ENCODE results near the gene GPR37L1.
A peak's percentile ranks its signal among the peaks of the same experiment; 100 is the strongest.

Gene GPR37L1

DNA sequence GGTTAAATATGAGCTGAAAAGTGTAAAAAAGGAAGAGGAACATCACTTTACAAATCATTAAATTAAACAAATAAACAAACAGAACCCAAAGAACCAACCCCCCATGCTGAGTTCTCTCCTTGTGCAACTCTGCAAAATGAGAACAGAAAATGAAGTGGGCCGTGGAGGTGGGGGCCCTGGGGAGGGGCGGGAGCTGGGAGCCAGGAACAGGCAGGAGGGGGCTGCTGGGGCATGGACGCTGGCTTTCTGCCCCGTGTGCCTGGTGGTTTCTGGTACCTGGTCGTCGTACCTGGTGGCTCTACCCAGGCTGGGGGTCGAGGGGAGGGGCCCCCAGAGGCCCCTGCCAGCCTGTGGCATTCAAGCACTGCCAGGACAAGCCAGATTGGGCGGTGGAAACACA, 10.8 kb downstream of the GPR37L1 start:
- DNase-seq (ENCODE audit: low read depth in 1 of 2, low spot score in 1 of 2): no peak
- TF ChIP-seq SPI1 (IDR thresholded peaks at IDR 0.05; ENCODE audit: borderline replicate concordance, low read depth) (no peak), POLR2AphosphoS5 (IDR thresholded peaks at IDR 0.05; ENCODE audit: low read depth) (no peak), GABPA (IDR thresholded peaks at IDR 0.05; ENCODE audit: low read depth) (no peak)
- TF ChIP-seq, protein P1, sequence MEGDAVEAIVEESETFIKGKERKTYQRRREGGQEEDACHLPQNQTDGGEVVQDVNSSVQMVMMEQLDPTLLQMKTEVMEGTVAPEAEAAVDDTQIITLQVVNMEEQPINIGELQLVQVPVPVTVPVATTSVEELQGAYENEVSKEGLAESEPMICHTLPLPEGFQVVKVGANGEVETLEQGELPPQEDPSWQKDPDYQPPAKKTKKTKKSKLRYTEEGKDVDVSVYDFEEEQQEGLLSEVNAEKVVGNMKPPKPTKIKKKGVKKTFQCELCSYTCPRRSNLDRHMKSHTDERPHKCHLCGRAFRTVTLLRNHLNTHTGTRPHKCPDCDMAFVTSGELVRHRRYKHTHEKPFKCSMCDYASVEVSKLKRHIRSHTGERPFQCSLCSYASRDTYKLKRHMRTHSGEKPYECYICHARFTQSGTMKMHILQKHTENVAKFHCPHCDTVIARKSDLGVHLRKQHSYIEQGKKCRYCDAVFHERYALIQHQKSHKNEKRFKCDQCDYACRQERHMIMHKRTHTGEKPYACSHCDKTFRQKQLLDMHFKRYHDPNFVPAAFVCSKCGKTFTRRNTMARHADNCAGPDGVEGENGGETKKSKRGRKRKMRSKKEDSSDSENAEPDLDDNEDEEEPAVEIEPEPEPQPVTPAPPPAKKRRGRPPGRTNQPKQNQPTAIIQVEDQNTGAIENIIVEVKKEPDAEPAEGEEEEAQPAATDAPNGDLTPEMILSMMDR (IDR thresholded peaks at IDR 0.05; ENCODE audit: insufficient read depth, low read length): no peak
- TF ChIP-seq, protein P2, sequence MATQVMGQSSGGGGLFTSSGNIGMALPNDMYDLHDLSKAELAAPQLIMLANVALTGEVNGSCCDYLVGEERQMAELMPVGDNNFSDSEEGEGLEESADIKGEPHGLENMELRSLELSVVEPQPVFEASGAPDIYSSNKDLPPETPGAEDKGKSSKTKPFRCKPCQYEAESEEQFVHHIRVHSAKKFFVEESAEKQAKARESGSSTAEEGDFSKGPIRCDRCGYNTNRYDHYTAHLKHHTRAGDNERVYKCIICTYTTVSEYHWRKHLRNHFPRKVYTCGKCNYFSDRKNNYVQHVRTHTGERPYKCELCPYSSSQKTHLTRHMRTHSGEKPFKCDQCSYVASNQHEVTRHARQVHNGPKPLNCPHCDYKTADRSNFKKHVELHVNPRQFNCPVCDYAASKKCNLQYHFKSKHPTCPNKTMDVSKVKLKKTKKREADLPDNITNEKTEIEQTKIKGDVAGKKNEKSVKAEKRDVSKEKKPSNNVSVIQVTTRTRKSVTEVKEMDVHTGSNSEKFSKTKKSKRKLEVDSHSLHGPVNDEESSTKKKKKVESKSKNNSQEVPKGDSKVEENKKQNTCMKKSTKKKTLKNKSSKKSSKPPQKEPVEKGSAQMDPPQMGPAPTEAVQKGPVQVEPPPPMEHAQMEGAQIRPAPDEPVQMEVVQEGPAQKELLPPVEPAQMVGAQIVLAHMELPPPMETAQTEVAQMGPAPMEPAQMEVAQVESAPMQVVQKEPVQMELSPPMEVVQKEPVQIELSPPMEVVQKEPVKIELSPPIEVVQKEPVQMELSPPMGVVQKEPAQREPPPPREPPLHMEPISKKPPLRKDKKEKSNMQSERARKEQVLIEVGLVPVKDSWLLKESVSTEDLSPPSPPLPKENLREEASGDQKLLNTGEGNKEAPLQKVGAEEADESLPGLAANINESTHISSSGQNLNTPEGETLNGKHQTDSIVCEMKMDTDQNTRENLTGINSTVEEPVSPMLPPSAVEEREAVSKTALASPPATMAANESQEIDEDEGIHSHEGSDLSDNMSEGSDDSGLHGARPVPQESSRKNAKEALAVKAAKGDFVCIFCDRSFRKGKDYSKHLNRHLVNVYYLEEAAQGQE (IDR thresholded peaks at IDR 0.05; ENCODE audit: insufficient replicate concordance, low read depth): no peak
- Histone ChIP-seq H3K4me3 (replicated peaks; ENCODE audit: insufficient read depth, low read length) (no peak overlapping the region), H3K27ac (replicated peaks) (peak overlapping the region; percentile 61), H3K27me3 (ENCODE audit: insufficient read depth, poor library complexity, severe bottlenecking) (no peaks in the 10 kb centered on the region)

DNA sequence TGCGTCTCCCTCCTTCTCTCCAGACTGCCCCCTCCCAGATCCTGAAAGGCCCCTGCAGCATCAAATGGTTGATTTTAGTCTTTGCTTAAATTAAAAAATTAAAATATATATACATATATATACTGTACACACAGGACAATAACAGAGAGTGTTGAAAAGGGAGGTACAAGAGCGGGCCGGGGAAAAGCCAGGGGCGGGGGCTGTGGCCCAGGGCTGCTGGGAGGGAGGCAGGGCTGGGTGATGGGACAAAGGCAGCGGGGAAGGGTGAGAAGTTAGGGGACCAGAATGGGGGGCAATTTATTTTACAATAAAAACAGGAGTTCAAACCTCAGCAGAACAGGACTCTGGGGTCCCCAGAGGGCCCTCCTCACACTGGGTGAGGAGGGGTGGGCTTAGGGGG, 11.3 kb downstream of the GPR37L1 start:
- TF ChIP-seq, protein P2 (IDR thresholded peaks at IDR 0.05; ENCODE audit: insufficient replicate concordance, low read depth): no peak
- TF ChIP-seq POLR2AphosphoS5 (IDR thresholded peaks at IDR 0.05; ENCODE audit: low read depth): no peak
- TF ChIP-seq GABPA (IDR thresholded peaks at IDR 0.05; ENCODE audit: low read depth): no peak
- TF ChIP-seq, protein P1 (IDR thresholded peaks at IDR 0.05; ENCODE audit: insufficient read depth, low read length): no peak
- TF ChIP-seq SPI1 (IDR thresholded peaks at IDR 0.05; ENCODE audit: borderline replicate concordance, low read depth): no peak
- peak overlapping the region; percentile 61; the same call in 1 of the 2 replicates for H3K27ac ChIP-seq (replicated peaks)
- no peak for DNase-seq (ENCODE audit: low read depth in 1 of 2, low spot score in 1 of 2)
- H3K27me3 ChIP-seq (ENCODE audit: insufficient read depth, poor library complexity, severe bottlenecking): no peaks in the 10 kb centered on the region
- no peak overlapping the region for H3K4me3 ChIP-seq (replicated peaks; ENCODE audit: insufficient read depth, low read length)

DNA sequence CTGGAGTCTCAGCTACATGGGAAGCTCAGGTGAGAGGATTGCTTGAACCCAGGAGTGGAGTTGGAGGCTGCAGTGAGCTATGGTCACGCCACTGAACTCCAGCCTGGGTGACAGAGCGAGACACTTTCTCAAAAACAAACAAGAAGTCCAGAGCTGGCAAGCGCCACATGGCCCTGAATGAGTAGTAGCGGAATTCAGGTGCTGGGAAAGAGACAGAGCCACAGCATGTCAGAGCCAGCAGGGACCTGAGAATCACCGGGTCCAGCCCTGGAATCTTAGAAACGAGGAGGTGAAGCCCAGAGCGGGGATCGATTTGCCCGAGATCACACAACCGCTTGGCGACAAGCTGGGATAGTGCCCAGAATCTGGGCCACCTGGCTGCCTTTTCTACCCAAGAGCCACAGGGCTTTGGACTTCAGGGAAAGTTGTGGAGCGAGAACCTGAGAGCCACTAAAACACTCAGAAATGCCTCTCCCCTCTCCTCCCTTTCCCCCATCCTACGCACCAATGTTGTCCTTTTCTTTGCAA, 12.0 kb downstream of the GPR37L1 start:
- H3K4me3 ChIP-seq (replicated peaks; ENCODE audit: insufficient read depth, low read length): no peak overlapping the region
- no peak overlapping the region for H3K27ac ChIP-seq (replicated peaks)
- no peak for DNase-seq (ENCODE audit: low read depth in 1 of 2, low spot score in 1 of 2)
- no peaks in the 10 kb centered on the region for H3K27me3 ChIP-seq (ENCODE audit: insufficient read depth, poor library complexity, severe bottlenecking)
- TF ChIP-seq POLR2AphosphoS5 (IDR thresholded peaks at IDR 0.05; ENCODE audit: low read depth) (no peak), SPI1 (IDR thresholded peaks at IDR 0.05; ENCODE audit: borderline replicate concordance, low read depth) (no peak), GABPA (IDR thresholded peaks at IDR 0.05; ENCODE audit: low read depth) (no peak)
- TF ChIP-seq, protein P2 (IDR thresholded peaks at IDR 0.05; ENCODE audit: insufficient replicate concordance, low read depth): no peak
- TF ChIP-seq, protein P1 (IDR thresholded peaks at IDR 0.05; ENCODE audit: insufficient read depth, low read length): no peak
